ENCODE results near the gene IFNL3. TPM values are rescaled to one million over a fixed set of nuclear protein-coding genes. Genes with fewer than 3 reads are reported as not detected.
A peak's percentile ranks its signal among the peaks of the same experiment; 100 is the strongest.
"Not testable (repeated sequence)": the region's sequence is repeated elsewhere in the genome, so short reads cannot be mapped to it uniquely, and the experiment has no call there.

IFNL3 gene
- total RNA-seq, 1 donor, result not detected

DNA sequence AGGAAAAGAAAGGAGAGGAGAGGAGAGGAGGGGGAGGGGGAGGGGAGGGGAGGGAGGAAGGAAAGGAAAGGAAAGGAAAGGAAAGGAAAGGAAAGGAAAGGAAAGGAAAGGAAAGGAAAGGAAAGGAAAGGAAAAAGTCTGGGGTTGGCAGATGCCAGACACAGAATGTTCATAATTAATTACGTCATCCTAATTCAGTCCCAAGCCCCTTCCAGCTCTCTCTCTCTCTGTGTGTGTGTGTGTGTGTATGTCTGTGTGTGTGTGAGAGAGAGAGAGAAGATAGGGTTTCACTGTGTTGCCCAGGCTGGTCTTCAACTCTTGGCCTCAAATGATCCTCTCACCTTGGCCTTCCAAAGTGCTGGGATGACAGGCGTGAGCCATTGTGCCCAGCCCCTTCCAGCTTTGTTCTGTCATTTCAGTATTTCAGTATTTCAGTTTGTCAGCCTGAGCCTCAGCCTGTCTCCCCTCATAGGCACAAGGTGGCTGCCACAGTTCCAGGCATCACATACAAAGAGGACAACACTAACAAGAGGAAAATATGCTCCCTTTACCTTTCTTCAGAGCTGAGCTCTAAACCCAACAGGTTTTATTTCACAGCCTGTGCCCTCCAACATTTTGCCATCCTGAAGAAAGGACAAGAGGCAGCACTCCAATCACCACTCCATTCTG, 14.6 kb downstream of the IFNL3 start:
- no peak overlapping the region for H3K4me3 ChIP-seq (ENCODE audit: low read depth, low read length)
- no peak for TF ChIP-seq CTCF (IDR thresholded peaks at IDR 0.05; ENCODE audit: insufficient read depth, low read depth, low read length)
- no peak for DNase-seq (ENCODE audit: low read depth)

DNA sequence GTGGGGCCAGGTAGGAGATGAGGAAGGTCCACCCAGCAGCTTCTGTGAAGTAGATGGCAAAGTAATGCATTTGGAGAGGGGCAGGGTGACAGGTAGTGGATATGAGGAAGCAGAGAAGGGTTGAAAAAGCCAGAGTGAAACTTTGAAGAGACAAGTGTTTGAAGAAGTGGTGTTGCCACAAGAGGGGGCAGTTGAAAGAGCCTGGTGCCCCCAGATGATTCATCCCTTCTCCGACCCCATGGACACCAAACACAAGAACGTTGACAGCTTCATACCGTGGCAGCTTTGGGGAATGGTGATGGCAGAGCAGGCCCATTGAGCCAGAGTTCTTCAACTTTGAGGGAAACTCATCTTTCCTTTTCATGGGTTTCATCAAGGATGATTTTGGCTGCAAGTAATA, 19.9 kb downstream of the IFNL3 start:
- no peak overlapping the region for H3K4me3 ChIP-seq (ENCODE audit: low read depth, low read length)
- no peak for DNase-seq (ENCODE audit: low read depth)
- no peak for TF ChIP-seq CTCF (IDR thresholded peaks at IDR 0.05; ENCODE audit: insufficient read depth, low read depth, low read length)

DNA sequence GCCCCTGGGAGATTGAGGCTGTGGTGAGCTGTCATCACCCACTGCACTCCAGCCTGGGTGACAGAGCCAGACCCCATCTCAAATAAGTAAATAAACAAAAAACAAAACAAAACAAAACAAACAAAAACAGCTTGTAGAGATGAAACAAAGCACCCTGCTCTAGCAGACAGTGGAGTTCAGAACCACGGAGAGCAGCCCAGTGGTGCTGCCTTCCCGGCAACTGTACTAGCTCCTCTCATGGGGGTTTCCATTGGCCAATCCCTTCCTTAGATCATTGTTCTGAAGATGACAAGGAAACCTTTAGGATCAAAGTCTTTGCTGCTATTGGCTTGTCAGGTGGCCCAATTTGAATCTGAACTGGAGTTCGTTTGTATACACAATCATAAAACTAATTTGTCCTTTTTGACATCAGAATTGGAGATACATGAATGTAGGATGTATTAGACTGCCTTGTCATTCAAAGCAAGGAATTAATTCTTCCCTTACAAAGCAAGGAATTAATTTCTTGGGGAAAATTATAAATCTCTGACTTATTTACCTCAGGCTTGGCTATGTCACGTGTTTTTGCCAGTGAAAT, 21.0 kb downstream of the IFNL3 start:
- peak; percentile 33 for DNase-seq (ENCODE audit: low read depth)
- TF ChIP-seq CTCF (IDR thresholded peaks at IDR 0.05; ENCODE audit: insufficient read depth, low read depth, low read length), result no peak
- no peak overlapping the region for H3K4me3 ChIP-seq (ENCODE audit: low read depth, low read length)

DNA sequence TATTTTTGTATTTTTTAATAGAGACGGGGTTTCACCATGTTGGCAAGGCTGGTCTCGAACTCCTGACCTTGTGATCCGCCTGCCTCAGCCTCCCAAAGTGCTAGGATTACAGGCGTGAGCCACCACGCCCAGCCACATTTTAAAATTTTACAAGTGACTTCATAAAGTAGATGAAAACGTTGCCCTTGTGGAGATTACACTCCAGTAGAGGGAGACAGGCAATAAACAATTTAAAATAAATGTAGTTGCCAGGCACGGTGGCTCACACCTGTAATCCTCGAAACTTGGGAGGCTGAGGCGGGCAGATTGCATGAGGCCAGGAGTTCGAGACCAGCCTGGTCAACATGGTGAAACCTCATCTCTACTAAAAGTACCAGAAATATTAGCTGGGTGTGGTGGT, 25.7 kb downstream of the IFNL3 start:
- not testable (repeated sequence) for H3K4me3 ChIP-seq (ENCODE audit: low read depth, low read length); DNase-seq (ENCODE audit: low read depth)

DNA sequence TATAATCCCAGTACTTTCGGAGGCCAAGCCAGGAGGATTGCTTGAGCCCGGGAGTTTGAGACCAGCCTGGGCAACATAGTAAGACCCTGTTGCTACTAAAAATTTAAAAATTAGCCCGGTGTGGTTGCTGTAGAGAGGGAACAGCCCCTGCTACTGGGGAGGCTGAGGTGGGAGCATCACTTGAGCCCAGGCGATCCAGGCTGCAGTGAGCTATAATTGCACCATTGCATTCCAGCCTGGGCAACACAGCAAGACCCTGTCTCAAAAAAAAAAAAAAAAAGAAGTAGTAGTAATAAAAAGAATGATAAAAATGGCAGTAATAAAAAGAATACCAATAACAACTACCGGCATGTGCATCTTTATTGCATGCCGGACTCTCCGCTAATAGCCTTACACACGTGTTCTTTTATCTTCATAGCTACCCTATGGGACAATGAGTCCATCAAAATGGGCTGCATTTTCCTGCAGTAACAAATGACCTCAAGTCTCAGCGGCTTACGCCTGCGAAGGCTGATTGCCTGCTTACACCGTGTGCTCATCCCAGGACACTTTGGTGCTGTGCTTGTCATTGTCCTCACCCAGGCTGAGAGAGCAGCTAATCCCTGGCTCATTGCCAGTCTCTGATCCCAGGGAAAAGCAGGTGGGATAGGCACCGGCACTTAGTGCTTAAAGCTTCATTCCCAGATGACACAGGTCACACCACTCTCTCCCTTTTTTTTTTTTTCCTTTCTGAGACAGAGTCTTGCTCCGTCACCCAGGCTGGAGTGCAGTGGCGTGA, 26.4 kb downstream of the IFNL3 start:
- no peak for TF ChIP-seq CTCF (IDR thresholded peaks at IDR 0.05; ENCODE audit: insufficient read depth, low read depth, low read length)
- H3K4me3 ChIP-seq (ENCODE audit: low read depth, low read length), result no peak overlapping the region
- no peak for DNase-seq (ENCODE audit: low read depth)

- TF ChIP-seq CTCF (IDR thresholded peaks at IDR 0.05; ENCODE audit: insufficient read depth, low read depth, low read length), result no peak
- no peak for DNase-seq (ENCODE audit: low read depth)
- no peak overlapping the region for H3K4me3 ChIP-seq (ENCODE audit: low read depth, low read length)
Observed at GRCh38 chr19:39217094-39217493, 27.7 kb downstream of the IFNL3 start.

DNA sequence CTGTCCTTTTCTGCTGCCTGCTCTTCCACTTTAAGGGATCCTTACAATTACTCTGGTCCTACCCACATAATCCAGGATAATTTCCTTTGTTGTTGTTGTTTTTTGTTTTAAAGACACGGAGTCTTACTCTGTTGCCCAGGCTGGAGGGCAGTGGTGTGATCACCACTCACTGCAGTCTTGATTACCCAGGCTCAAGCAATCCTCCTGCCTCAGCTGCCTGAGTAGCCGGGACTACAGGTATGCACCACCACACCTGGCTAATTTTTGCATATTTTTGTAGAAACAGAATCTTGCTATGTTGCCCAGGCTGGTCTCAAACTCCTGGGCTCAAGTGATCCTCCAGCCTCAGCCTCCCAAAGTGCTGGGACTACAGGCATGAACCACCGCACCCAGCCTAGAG, 29.5 kb downstream of the IFNL3 start:
- DNase-seq (ENCODE audit: low read depth); H3K4me3 ChIP-seq (ENCODE audit: low read depth, low read length): not testable (repeated sequence)
